Esophagus squamous epithelium (tissue), 4 donors: Measurements from ENCODE around the gene FANCE.

Source experiments
- CTCF ChIP-seq, 6 experiments: fragments of 450-650 bp in 4 of 6; fragments of 200-600 bp in 2 of 6; sonication (generic) in 2 of 6; IDR thresholded peaks; one replicate each; pipeline ENCODE4 v1.5.1; 2016 to 2019; ENCODE audit warnings: antibody characterized with exemption in 6 of 6, mild to moderate bottlenecking in 4 of 6, moderate library complexity in 4 of 6
- POLR2A ChIP-seq, 4 donors: fragments of 450-650 bp; IDR thresholded peaks; one replicate each; pipeline ENCODE4 v1.6.1; 2017; ENCODE audit warnings: antibody characterized with exemption in 4 of 4, mild to moderate bottlenecking in 4 of 4, moderate library complexity in 3 of 4

GRCh38 chr6:35508027-35508426 is 55.9 kb downstream of the FANCE start:
- TF ChIP-seq CTCF (IDR thresholded peaks at IDR 0.05) (no peak), POLR2A (IDR thresholded peaks at IDR 0.05) (no peak)
